B cell (primary cell): ENCODE results near the gene PHLDB1. TPM values are rescaled to one million over a fixed set of nuclear protein-coding genes. Genes with fewer than 3 reads are reported as not detected.

ENCODE experiments used
- ATAC-seq: fragments of 200-7000 bp; cut with Tn5 transposase; one replicate; pipeline ENCODE4 v1.10.0; 2021; ENCODE audit warnings: low read depth, mild to moderate bottlenecking, moderate number of reproducible peaks, moderate library complexity
- CTCF ChIA-PET: fragments of 350-600 bp; sonication (Branson Sonifier 250); formaldehyde crosslinking; loops from one replicate; lab custom pipeline; 2021; ENCODE audit warnings: antibody characterized with exemption, inconsistent platforms; lab: Charles Lee
- POLR2A ChIA-PET: fragments of 350-600 bp; sonication (Branson Sonifier 250); formaldehyde crosslinking; loops from one replicate; lab custom pipeline; 2021; ENCODE audit warnings: antibody characterized with exemption; lab: Charles Lee
- DNase-seq: peaks from one replicate; pipeline ENCODE4 v3.0.0; 2013
- H2AFZ ChIP-seq: 2 replicates; pipeline ENCODE4 v1.6.1; 2012; ENCODE audit warnings: mild to moderate bottlenecking, low read depth, low read length; ENCODE audit not compliant: insufficient read depth, poor library complexity, severe bottlenecking
- H3K27ac ChIP-seq, 2 donors: 1 replicate in 1 of 2; 2 replicates in 1 of 2; pipeline ENCODE4 v1.5.1; 2012 to 2013; ENCODE audit warnings: low read length in 2 of 2, mild to moderate bottlenecking in 2 of 2, moderate library complexity in 1 of 2
- H3K27me3 ChIP-seq, 4 experiments: fragments of 200-600 bp in 1 of 4; sonication (generic) in 1 of 4; replicated peaks in 1 of 4; 1 replicate in 2 of 4; 2 replicates in 2 of 4; pipeline versions ENCODE4 v1.6.1 to v1.7.0; 2013 to 2016; ENCODE audit warnings: low read length in 3 of 4, mild to moderate bottlenecking in 2 of 4, mixed read lengths in 1 of 4, moderate library complexity in 1 of 4; ENCODE audit not compliant: insufficient read depth in 4 of 4, control insufficient read depth in 3 of 4; ENCODE audit errors: control extremely low read depth in 1 of 4
- H3K36me3 ChIP-seq, 2 experiments: replicated peaks in 1 of 2; 1 replicate in 1 of 2; 2 replicates in 1 of 2; pipeline versions ENCODE4 v1.6.1 to v1.7.1; 2013; ENCODE audit warnings: low read length in 1 of 2; ENCODE audit not compliant: insufficient read depth in 2 of 2, control insufficient read depth in 1 of 2; ENCODE audit errors: control extremely low read depth in 1 of 2, extremely low read depth in 1 of 2
- H3K4me1 ChIP-seq, 2 donors: fragments of 200-600 bp in 1 of 2; sonication (generic) in 1 of 2; 1 replicate in 1 of 2; 2 replicates in 1 of 2; pipeline versions ENCODE4 v1.5.1 to v1.6.1; 2013 to 2017; ENCODE audit warnings: low read length in 2 of 2; ENCODE audit not compliant: control insufficient read depth in 2 of 2, insufficient read depth in 2 of 2
- H3K4me2 ChIP-seq: replicated peaks from 2 replicates; pipeline ENCODE3; 2012; ENCODE audit warnings: mild to moderate bottlenecking, low read depth, low read length; ENCODE audit not compliant: poor library complexity, severe bottlenecking
- H3K4me3 ChIP-seq, 5 experiments: fragments of 200-600 bp in 1 of 5; sonication (generic) in 1 of 5; 1 replicate in 3 of 5; 2 replicates in 2 of 5; pipeline versions ENCODE4 v1.5.1 to v1.7.0; 2011 to 2016; ENCODE audit warnings: low read length in 4 of 5, mild to moderate bottlenecking in 4 of 5, low read depth in 2 of 5, control low read depth in 1 of 5, moderate library complexity in 1 of 5; ENCODE audit not compliant: insufficient read depth in 1 of 5; ENCODE audit errors: control extremely low read depth in 1 of 5, extremely low read depth in 1 of 5
- H3K79me2 ChIP-seq: fragments of 200-600 bp; sonication (generic); one replicate; pipeline ENCODE4 v1.6.0; 2016; ENCODE audit warnings: low read length; ENCODE audit not compliant: control insufficient read depth, insufficient read depth
- H3K9ac ChIP-seq: fragments of 200-600 bp; sonication (generic); 2 replicates; pipeline ENCODE4 v1.6.1; 2017; ENCODE audit warnings: mild to moderate bottlenecking, low read length, moderate library complexity
- H3K9me3 ChIP-seq, 3 donors: one replicate each; pipeline versions ENCODE4 v1.6.1 to v1.7.1; 2013; ENCODE audit warnings: low read length in 2 of 3; ENCODE audit not compliant: control insufficient read depth in 2 of 3, insufficient read depth in 1 of 3; ENCODE audit errors: control extremely low read depth in 1 of 3
- H4K20me1 ChIP-seq: 2 replicates; pipeline ENCODE4 v1.6.0; 2012; ENCODE audit warnings: mild to moderate bottlenecking, low read length; ENCODE audit not compliant: insufficient read depth, control insufficient read depth, poor library complexity, severe bottlenecking
- H3K27ac Mint-ChIP-seq: one replicate; pipeline ENCODE4 v1.8.0; 2021; ENCODE audit warnings: mixed read lengths
- H3K27me3 Mint-ChIP-seq: one replicate; pipeline ENCODE4 v1.8.0; 2021; ENCODE audit warnings: mixed read lengths
- H3K4me1 Mint-ChIP-seq: one replicate; pipeline ENCODE4 v1.8.0; 2021; ENCODE audit warnings: mixed read lengths
- H3K4me3 Mint-ChIP-seq: one replicate; pipeline ENCODE4 v1.8.0; 2021; ENCODE audit warnings: mixed read lengths
- H3K9me3 Mint-ChIP-seq: one replicate; pipeline ENCODE4 v1.8.0; 2022; ENCODE audit warnings: mixed read lengths; ENCODE audit not compliant: insufficient read depth
- CTCF ChIP-seq: fragments of 200-600 bp; IDR thresholded peaks from one replicate; pipeline ENCODE4 v1.8.0; 2022; ENCODE audit warnings: antibody characterized with exemption, mild to moderate bottlenecking
- EZH2 ChIP-seq: IDR thresholded peaks from 2 replicates; pipeline ENCODE4 v1.6.1; 2012; ENCODE audit warnings: borderline replicate concordance, low read depth, mild to moderate bottlenecking, moderate library complexity, low read length; ENCODE audit not compliant: insufficient read depth, poor library complexity, severe bottlenecking
- WGBS: methylation state at CpG from one replicate; pipeline ENCODE4 v1.1.5; 2013; ENCODE audit warnings: missing lambda C conversion rate; ENCODE audit not compliant: insufficient coverage; 5-methylcytosine and 5-hydroxymethylcytosine counted together
- intact Hi-C: fragments of 100-400 bp; cut with micrococcal nuclease; formaldehyde crosslinking; loops from one replicate; pipeline ENCODE4 v1.10.0; 2022
- polyA plus RNA-seq: library from polyadenylated mRNA; depleted of rRNA; stranded (reverse); fragments of >200 nt; gene quantifications from 2 replicates; pipeline ENCODE4 v1.2.3, GENCODE V29; 2012
- total RNA-seq, 2 donors: library from RNA; stranded (reverse); fragments of 120-200 nt in 1 of 2; gene quantifications; 1 replicate in 1 of 2; 2 replicates in 1 of 2; pipeline versions ENCODE4 v1.2.3 to v1.2.4, GENCODE V29; 2013 to 2022

PHLDB1 gene
- total and polyA plus RNA-seq, 2 donors (not counting 1 experiment from before 2014, with no cell fraction given): 0.46 to 2.4 TPM

- Mint-ChIP-seq H3K4me1 (peaks cover 4% of the 10 kb centered on the region), H3K4me3 (no peak overlapping the region), H3K27ac (no peak overlapping the region), H3K9me3 (no peaks in the 10 kb centered on the region), H3K27me3 (peaks cover 6% of the 10 kb centered on the region)
- 53% methylated on average over 12 of the region's 16 CpGs for WGBS
- Histone ChIP-seq H3K79me2 (no peaks in the 10 kb centered on the region), H3K9me3 (peaks cover 0 to 4% (median 0%) of the 10 kb centered on the region in 3 donors), H3K4me2 (peak overlapping the region; percentile 62), H3K9ac (no peak overlapping the region), H3K4me1 (peaks cover 4 to 10% of the 10 kb centered on the region in 2 donors), H3K4me3 (no peak overlapping the region), H4K20me1 (no peaks in the 10 kb centered on the region), H3K27me3 (peaks cover 0 to 14% (median 0%) of the 10 kb centered on the region in 4 experiments), H3K27ac (no peak overlapping the region), H3K36me3 (no peaks in the 10 kb centered on the region), H2AFZ (peak overlapping the region; percentile 62)
- intact Hi-C loops: loop anchor here (1.0 kb wide), 2 partner anchors 298 to 513 kb away; partner anchors contain the start of gene UPK2
- peak; percentile 18 for DNase-seq
- POLR2A ChIA-PET: interaction anchor here (0.6 kb wide), 1 partner anchor 251 kb away, joined by 5 read pairs; no protein-coding TSS in a partner anchor
- ATAC-seq: no peak
- CTCF ChIA-PET: interaction anchor here (0.6 to 1.8 kb wide), 6 partner anchors 8 to 330 kb away, joined by 3 to 5 read pairs (median 4); partner anchors contain the start of gene TREH
- TF ChIP-seq EZH2 (no peak), CTCF (no peak)
Observed at GRCh38 chr11:118658429-118659313, 51.3 kb downstream of the PHLDB1 start.
